GM12878 (cell line): Measurements from ENCODE around the gene ADAM15. TPM values are rescaled to one million over a fixed set of nuclear protein-coding genes. Genes with fewer than 3 reads are reported as not detected.

Experiments used
- polyA plus RNA-seq, 11 experiments: library from polyadenylated mRNA; depleted of rRNA in 4 of 11; unstranded in 6 of 11; stranded (reverse) in 5 of 11; fragments of >200 nt; fragmentation: Nextera tagmentation in 4 of 11; fragmentation: Illumina TruSeq in 1 of 11; extraction: Ambion mirVana in 4 of 11; extraction: Trizol in 1 of 11; gene quantifications; 1 replicate in 1 of 11; 2 replicates in 10 of 11; pipeline versions ENCODE4 v1.2.1 to v1.2.3, GENCODE V29; 2011 to 2016; ENCODE audit warnings: inconsistent platforms in 2 of 11, missing spikeins in 2 of 11, low read depth in 1 of 11
- total RNA-seq, 4 experiments: library from RNA; depleted of rRNA in 3 of 4; stranded (reverse); fragments of >200 nt in 3 of 4; fragmentation: Illumina TruSeq in 1 of 4; extraction: Trizol in 1 of 4; gene quantifications; 2 replicates each; pipeline versions ENCODE4 v1.2.1 to v1.2.3, GENCODE V29; 2013 to 2021

ADAM15 gene
- total and polyA plus RNA-seq, 10 of the 15 experiments (the other 5 are each of a cell fraction or from before 2014, with no cell fraction given) = 0.29 to 38.8 (median 14.7) TPM

Other genes starting within 250 kb of the ADAM15 start
Only the 7 nearest of the 24 such genes appear.
- 64.2 and 68.7 TPM in 2 replicates for gene FLAD1, start 68.0 kb upstream of the ADAM15 start, total RNA-seq (2014; rRNA removed)
- gene FLAD1, start 68.0 kb upstream of the ADAM15 start, total RNA-seq (2014; rRNA removed; fragmentation: Illumina TruSeq; extraction: Trizol) = 41.4 and 41.9 TPM in 2 replicates
- gene FLAD1, start 68.0 kb upstream of the ADAM15 start, total RNA-seq (2021) = 53.6 and 61.5 TPM in 2 replicates
- gene FLAD1, start 68.0 kb upstream of the ADAM15 start, polyA plus RNA-seq (2011; rRNA removed) = 22.0 and 39.2 TPM in 2 replicates
- gene FLAD1, start 68.0 kb upstream of the ADAM15 start, polyA plus RNA-seq (2014; fragmentation: Illumina TruSeq; extraction: Trizol) = 29.9 and 51.6 TPM in 2 replicates
- 10 to 100 TPM; 22.9 to 30.1 TPM for gene FLAD1, start 68.0 kb upstream of the ADAM15 start, polyA plus RNA-seq (2014; fragmentation: Nextera tagmentation; extraction: Ambion mirVana)
- 78.7 and 85.7 TPM in 2 replicates for gene FLAD1, start 68.0 kb upstream of the ADAM15 start, polyA plus RNA-seq (2014; rRNA removed)
- 10 to 100 TPM; 82.5 to 93.4 TPM for gene FLAD1, start 68.0 kb upstream of the ADAM15 start, polyA plus RNA-seq (2016; fragmentation: Nextera tagmentation; extraction: Ambion mirVana)
- 0.93 and 1.1 TPM in 2 replicates for gene LENEP, start 57.7 kb upstream of the ADAM15 start, total RNA-seq (2014; rRNA removed)
- gene LENEP, start 57.7 kb upstream of the ADAM15 start, total RNA-seq (2014; rRNA removed; fragmentation: Illumina TruSeq; extraction: Trizol) = 0.27 and 0.88 TPM in 2 replicates
- 0.40 and 0.64 TPM in 2 replicates for gene LENEP, start 57.7 kb upstream of the ADAM15 start, total RNA-seq (2021)
- gene LENEP, start 57.7 kb upstream of the ADAM15 start, polyA plus RNA-seq (2011; rRNA removed) = not detected in 2 replicates
- gene LENEP, start 57.7 kb upstream of the ADAM15 start, polyA plus RNA-seq (2014; fragmentation: Illumina TruSeq; extraction: Trizol) = not detected in 2 replicates
- gene LENEP, start 57.7 kb upstream of the ADAM15 start, polyA plus RNA-seq (2014; fragmentation: Nextera tagmentation; extraction: Ambion mirVana) = not detected
- gene LENEP, start 57.7 kb upstream of the ADAM15 start, polyA plus RNA-seq (2014; rRNA removed) = not detected in 2 replicates
- not detected for gene LENEP, start 57.7 kb upstream of the ADAM15 start, polyA plus RNA-seq (2016; fragmentation: Nextera tagmentation; extraction: Ambion mirVana)
- gene ZBTB7B, start 48.5 kb upstream of the ADAM15 start, total RNA-seq (2014; rRNA removed) = 26.8 and 28.1 TPM in 2 replicates
- gene ZBTB7B, start 48.5 kb upstream of the ADAM15 start, total RNA-seq (2014; rRNA removed; fragmentation: Illumina TruSeq; extraction: Trizol) = 13.1 and 13.4 TPM in 2 replicates
- gene ZBTB7B, start 48.5 kb upstream of the ADAM15 start, total RNA-seq (2021) = 42.0 and 44.9 TPM in 2 replicates
- gene ZBTB7B, start 48.5 kb upstream of the ADAM15 start, polyA plus RNA-seq (2011; rRNA removed) = 9.1 and 20.6 TPM in 2 replicates
- gene ZBTB7B, start 48.5 kb upstream of the ADAM15 start, polyA plus RNA-seq (2014; fragmentation: Illumina TruSeq; extraction: Trizol) = 2.8 and 9.2 TPM in 2 replicates
- gene ZBTB7B, start 48.5 kb upstream of the ADAM15 start, polyA plus RNA-seq (2014; fragmentation: Nextera tagmentation; extraction: Ambion mirVana) = under 1 TPM; 0.11 to 0.13 TPM
- gene ZBTB7B, start 48.5 kb upstream of the ADAM15 start, polyA plus RNA-seq (2014; rRNA removed) = 33.0 and 33.5 TPM in 2 replicates
- gene ZBTB7B, start 48.5 kb upstream of the ADAM15 start, polyA plus RNA-seq (2016; fragmentation: Nextera tagmentation; extraction: Ambion mirVana) = 1 to 10 TPM; 2.6 to 3.1 TPM
- not detected in 2 replicates for gene DCST2, start 17.5 kb upstream of the ADAM15 start, total RNA-seq (2014; rRNA removed)
- gene DCST2, start 17.5 kb upstream of the ADAM15 start, total RNA-seq (2014; rRNA removed; fragmentation: Illumina TruSeq; extraction: Trizol) = not detected in 2 replicates
- gene DCST2, start 17.5 kb upstream of the ADAM15 start, total RNA-seq (2021) = 0.36 TPM in 1 of 2 replicates, not detected in the other
- gene DCST2, start 17.5 kb upstream of the ADAM15 start, polyA plus RNA-seq (2011; rRNA removed) = 0.10 and 0.41 TPM in 2 replicates
- not detected in 2 replicates for gene DCST2, start 17.5 kb upstream of the ADAM15 start, polyA plus RNA-seq (2014; fragmentation: Illumina TruSeq; extraction: Trizol)
- not detected for gene DCST2, start 17.5 kb upstream of the ADAM15 start, polyA plus RNA-seq (2014; fragmentation: Nextera tagmentation; extraction: Ambion mirVana)
- gene DCST2, start 17.5 kb upstream of the ADAM15 start, polyA plus RNA-seq (2014; rRNA removed) = 0.11 and 0.33 TPM in 2 replicates
- not detected for gene DCST2, start 17.5 kb upstream of the ADAM15 start, polyA plus RNA-seq (2016; fragmentation: Nextera tagmentation; extraction: Ambion mirVana)
- not detected in 2 replicates for gene DCST1, start 17.5 kb upstream of the ADAM15 start, total RNA-seq (2014; rRNA removed)
- not detected in 2 replicates for gene DCST1, start 17.5 kb upstream of the ADAM15 start, total RNA-seq (2014; rRNA removed; fragmentation: Illumina TruSeq; extraction: Trizol)
- gene DCST1, start 17.5 kb upstream of the ADAM15 start, total RNA-seq (2021) = not detected in 2 replicates
- not detected in 2 replicates for gene DCST1, start 17.5 kb upstream of the ADAM15 start, polyA plus RNA-seq (2011; rRNA removed)
- not detected in 2 replicates for gene DCST1, start 17.5 kb upstream of the ADAM15 start, polyA plus RNA-seq (2014; fragmentation: Illumina TruSeq; extraction: Trizol)
- not detected for gene DCST1, start 17.5 kb upstream of the ADAM15 start, polyA plus RNA-seq (2014; fragmentation: Nextera tagmentation; extraction: Ambion mirVana)
- gene DCST1, start 17.5 kb upstream of the ADAM15 start, polyA plus RNA-seq (2014; rRNA removed) = not detected in 2 replicates
- not detected for gene DCST1, start 17.5 kb upstream of the ADAM15 start, polyA plus RNA-seq (2016; fragmentation: Nextera tagmentation; extraction: Ambion mirVana)
- 8.7 and 14.1 TPM in 2 replicates for gene EFNA4, start 12.4 kb downstream of the ADAM15 start, total RNA-seq (2014; rRNA removed)
- gene EFNA4, start 12.4 kb downstream of the ADAM15 start, total RNA-seq (2014; rRNA removed; fragmentation: Illumina TruSeq; extraction: Trizol) = 3.4 and 4.3 TPM in 2 replicates
- gene EFNA4, start 12.4 kb downstream of the ADAM15 start, total RNA-seq (2021) = 5.3 and 6.3 TPM in 2 replicates
- gene EFNA4, start 12.4 kb downstream of the ADAM15 start, polyA plus RNA-seq (2011; rRNA removed) = 3.6 and 8.4 TPM in 2 replicates
- gene EFNA4, start 12.4 kb downstream of the ADAM15 start, polyA plus RNA-seq (2014; fragmentation: Illumina TruSeq; extraction: Trizol) = 2.4 and 4.9 TPM in 2 replicates
- gene EFNA4, start 12.4 kb downstream of the ADAM15 start, polyA plus RNA-seq (2014; fragmentation: Nextera tagmentation; extraction: Ambion mirVana) = 1 to 10 TPM in 1 of 2 experiments, under 1 TPM in 1; 0.52 to 1.3 TPM
- 9.7 and 10.7 TPM in 2 replicates for gene EFNA4, start 12.4 kb downstream of the ADAM15 start, polyA plus RNA-seq (2014; rRNA removed)
- 1 to 10 TPM; 3.4 to 4.7 TPM for gene EFNA4, start 12.4 kb downstream of the ADAM15 start, polyA plus RNA-seq (2016; fragmentation: Nextera tagmentation; extraction: Ambion mirVana)
- gene EFNA3, start 27.5 kb downstream of the ADAM15 start, total RNA-seq (2014; rRNA removed) = 1.1 and 1.3 TPM in 2 replicates
- 0.64 and 0.67 TPM in 2 replicates for gene EFNA3, start 27.5 kb downstream of the ADAM15 start, total RNA-seq (2014; rRNA removed; fragmentation: Illumina TruSeq; extraction: Trizol)
- gene EFNA3, start 27.5 kb downstream of the ADAM15 start, total RNA-seq (2021) = 1.2 and 1.5 TPM in 2 replicates
- gene EFNA3, start 27.5 kb downstream of the ADAM15 start, polyA plus RNA-seq (2011; rRNA removed) = 2.3 and 5.4 TPM in 2 replicates
- gene EFNA3, start 27.5 kb downstream of the ADAM15 start, polyA plus RNA-seq (2014; fragmentation: Illumina TruSeq; extraction: Trizol) = 0.55 and 1.00 TPM in 2 replicates
- under 1 TPM; 0.08 to 0.26 TPM for gene EFNA3, start 27.5 kb downstream of the ADAM15 start, polyA plus RNA-seq (2014; fragmentation: Nextera tagmentation; extraction: Ambion mirVana)
- 1.2 and 1.7 TPM in 2 replicates for gene EFNA3, start 27.5 kb downstream of the ADAM15 start, polyA plus RNA-seq (2014; rRNA removed)
- 1 to 10 TPM in 1 of 2 experiments, under 1 TPM in 1; 0.81 to 1.1 TPM for gene EFNA3, start 27.5 kb downstream of the ADAM15 start, polyA plus RNA-seq (2016; fragmentation: Nextera tagmentation; extraction: Ambion mirVana)